Spinal cord (tissue), 10 donors: ENCODE results near the gene CLCN4. TPM values are rescaled to one million over a fixed set of nuclear protein-coding genes. Genes with fewer than 3 reads are reported as not detected.

Experiments
- DNase-seq, 6 donors: peaks; one replicate each; pipeline versions ENCODE4 v3.0.0 to v3.0.0-alpha.2; 2013 to 2015; ENCODE audit warnings: low spot score in 6 of 6, low read depth in 4 of 6
- H3K27ac ChIP-seq: one replicate; pipeline ENCODE4 v1.5.1; 2013; ENCODE audit warnings: low read depth, low read length, control low read depth
- H3K27me3 ChIP-seq: one replicate; pipeline ENCODE4 v1.6.1; 2013; ENCODE audit warnings: low read length; ENCODE audit not compliant: control insufficient read depth, insufficient read depth
- H3K36me3 ChIP-seq: one replicate; pipeline ENCODE4 v1.6.1; 2013; ENCODE audit warnings: low read length; ENCODE audit not compliant: control insufficient read depth, insufficient read depth
- H3K4me1 ChIP-seq: one replicate; pipeline ENCODE4 v1.6.1; 2013; ENCODE audit warnings: low read length; ENCODE audit not compliant: control insufficient read depth, insufficient read depth
- H3K4me3 ChIP-seq: one replicate; pipeline ENCODE4 v1.5.1; 2013; ENCODE audit warnings: low read depth, low read length, control low read depth
- H3K9me3 ChIP-seq: one replicate; pipeline ENCODE4 v1.6.1; 2013; ENCODE audit warnings: low read length; ENCODE audit not compliant: control insufficient read depth, insufficient read depth
- WGBS: methylation state at CpG from one replicate; pipeline ENCODE4 v1.1.5; 2013; ENCODE audit warnings: missing lambda C conversion rate; ENCODE audit not compliant: insufficient coverage; 5-methylcytosine and 5-hydroxymethylcytosine counted together
- polyA plus RNA-seq, 2 donors: library from polyadenylated mRNA; unstranded; fragments of 120-200 nt; gene quantifications; one replicate each; pipeline ENCODE4 v1.2.1, GENCODE V29; 2013; ENCODE audit not compliant: insufficient read length in 2 of 2
- total RNA-seq, 2 donors: library from RNA; depleted of rRNA in 1 of 2; stranded (reverse); fragments of 120-200 nt in 1 of 2; fragments of >200 nt in 1 of 2; gene quantifications; one replicate each; pipeline versions ENCODE4 v1.2.3 to v1.2.4, GENCODE V29; 2013 to 2014
- donor health status: healthy.

CLCN4 gene
- total and polyA plus RNA-seq, 4 donors: 21.9 to 63.0 (median 45.8) TPM

GRCh38 chrX:10183760-10184159, 27.0 kb downstream of the CLCN4 start:
- H3K36me3 ChIP-seq: peaks cover 7% of the 10 kb centered on the region
- no peaks in the 10 kb centered on the region for H3K9me3 ChIP-seq
- peaks cover 10% of the 10 kb centered on the region for H3K27me3 ChIP-seq
- H3K4me3 ChIP-seq: no peak overlapping the region
- DNase-seq: peak in 2 of 6 donors; percentile 15 to 51
- 64% methylated on average over 3 of the region's 3 CpGs for WGBS
- H3K27ac ChIP-seq: no peak overlapping the region
- H3K4me1 ChIP-seq: peaks cover 6% of the 10 kb centered on the region

- H3K27ac ChIP-seq: no peak overlapping the region
- no peak overlapping the region for H3K4me3 ChIP-seq
- peaks cover 6% of the 10 kb centered on the region for H3K4me1 ChIP-seq
- H3K9me3 ChIP-seq: no peaks in the 10 kb centered on the region
- H3K36me3 ChIP-seq: peaks cover 7% of the 10 kb centered on the region
- no CpG with 5 or more reads among the region's 2 CpGs for WGBS
- peak in 1 of 6 donors; percentile 8 for DNase-seq
- peaks cover 8% of the 10 kb centered on the region for H3K27me3 ChIP-seq
Measured at GRCh38 chrX:10184411-10184810, 27.6 kb downstream of the CLCN4 start.

- Histone ChIP-seq H3K27ac (no peak overlapping the region), H3K9me3 (no peaks in the 10 kb centered on the region), H3K27me3 (peaks cover 6% of the 10 kb centered on the region), H3K4me3 (no peak overlapping the region), H3K36me3 (peaks cover 7% of the 10 kb centered on the region), H3K4me1 (peaks cover 6% of the 10 kb centered on the region)
- WGBS: 65% methylated on average over 7 of the region's 9 CpGs
- no peak for DNase-seq
Measured at GRCh38 chrX:10186355-10186754, 29.6 kb downstream of the CLCN4 start.

DNA sequence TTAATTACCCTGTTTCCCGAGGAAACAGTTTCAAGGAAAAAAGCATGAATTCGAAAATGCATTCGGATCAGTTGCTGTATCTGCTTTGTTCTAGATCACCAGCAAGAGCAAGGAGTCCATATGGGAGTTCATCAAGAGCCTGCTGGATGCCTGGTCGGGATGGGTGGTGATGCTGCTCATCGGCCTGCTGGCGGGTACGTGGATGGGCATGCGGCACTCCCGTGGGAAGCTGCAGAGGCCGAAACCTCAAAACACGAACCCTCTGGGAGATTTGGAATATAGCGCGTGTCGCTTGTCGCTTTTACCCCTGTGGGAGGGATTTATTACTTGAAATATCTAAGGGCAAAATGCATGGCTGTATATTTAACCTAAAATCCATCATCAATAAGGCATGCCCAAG, 30.6 kb downstream of the CLCN4 start:
- WGBS: 57% methylated on average over 5 of the region's 15 CpGs
- Histone ChIP-seq H3K9me3 (no peaks in the 10 kb centered on the region), H3K27ac (no peak overlapping the region), H3K36me3 (peaks cover 7% of the 10 kb centered on the region), H3K27me3 (peaks cover 6% of the 10 kb centered on the region), H3K4me3 (no peak overlapping the region), H3K4me1 (peaks cover 6% of the 10 kb centered on the region)
- no peak for DNase-seq

DNA sequence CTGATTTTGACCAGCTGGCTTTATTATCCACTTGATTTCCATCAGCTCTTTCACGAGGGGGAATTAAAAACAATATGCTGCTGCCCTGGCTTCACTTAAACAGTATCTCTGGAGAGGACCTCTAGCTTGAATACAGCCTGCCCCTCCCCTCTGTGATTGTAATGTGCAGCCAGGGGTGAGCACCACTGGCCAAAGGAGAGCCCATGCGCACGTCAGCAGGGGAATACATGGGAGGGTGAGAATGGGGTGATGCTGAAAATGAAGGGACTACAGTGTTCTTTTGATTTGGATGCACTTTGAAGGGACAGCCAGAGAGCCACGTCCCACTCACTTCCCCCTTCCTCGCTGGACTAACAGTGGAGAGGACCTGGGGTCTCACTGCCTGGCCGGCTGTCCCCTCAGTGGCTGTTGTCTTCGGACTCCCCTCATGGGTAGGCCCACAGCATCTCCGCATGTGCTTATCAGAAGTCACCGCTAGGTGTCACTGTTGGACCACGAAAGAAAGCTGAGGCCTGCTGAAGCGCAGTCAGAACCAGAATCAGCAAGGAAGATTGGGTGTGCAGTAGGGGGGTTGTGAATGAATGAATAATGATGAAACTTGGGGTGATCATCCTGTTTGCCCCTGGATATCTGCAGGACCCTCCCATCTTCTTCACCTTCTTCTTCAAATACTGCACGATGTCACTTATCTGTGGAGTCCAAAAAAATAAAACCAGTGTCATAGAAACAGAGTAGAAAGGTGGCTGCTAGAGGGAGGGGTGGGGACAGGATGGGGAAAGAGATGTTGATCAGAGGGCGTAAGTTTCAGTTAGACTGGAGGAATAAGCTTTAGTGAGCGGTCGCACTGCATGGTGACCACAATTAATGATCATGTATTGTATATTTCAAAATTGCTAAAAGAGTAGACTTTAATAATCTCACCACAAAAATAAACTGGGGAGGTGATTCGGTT, 32.8 kb downstream of the CLCN4 start:
- Histone ChIP-seq H3K27me3 (peaks cover 8% of the 10 kb centered on the region), H3K4me3 (no peak overlapping the region), H3K36me3 (peaks cover 7% of the 10 kb centered on the region), H3K27ac (no peak overlapping the region), H3K4me1 (peaks cover 6% of the 10 kb centered on the region), H3K9me3 (no peaks in the 10 kb centered on the region)
- peak; percentile 56 to 93 (median 75) for DNase-seq
- WGBS: 13% methylated on average over 7 of the region's 16 CpGs

DNA sequence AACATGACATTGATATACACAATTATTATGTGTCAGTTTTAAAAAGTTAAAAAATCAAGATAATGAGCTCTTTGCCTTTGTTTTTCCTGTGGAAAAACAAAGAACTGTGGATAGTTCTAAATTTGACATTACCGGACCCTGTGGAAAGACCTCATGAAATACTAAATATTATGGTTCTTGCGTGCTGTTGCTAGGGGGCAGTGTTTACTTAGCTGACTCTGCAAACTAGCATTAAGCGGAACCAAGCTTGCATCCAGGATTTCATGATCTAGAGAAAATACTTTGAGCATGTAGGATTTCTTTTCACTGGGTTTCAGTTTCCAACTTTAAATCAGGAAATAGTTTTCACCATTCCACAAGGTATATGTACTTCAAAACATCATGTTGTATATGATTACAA, 33.6 kb downstream of the CLCN4 start:
- Histone ChIP-seq H3K27ac (no peak overlapping the region), H3K4me1 (peaks cover 6% of the 10 kb centered on the region), H3K4me3 (no peak overlapping the region), H3K27me3 (peaks cover 6% of the 10 kb centered on the region), H3K36me3 (peaks cover 7% of the 10 kb centered on the region), H3K9me3 (no peaks in the 10 kb centered on the region)
- DNase-seq: peak in 3 of 6 donors; percentile 42 to 91 (median 84)
- no CpG with 5 or more reads among the region's 3 CpGs for WGBS

- Histone ChIP-seq H3K4me3 (no peak overlapping the region), H3K27me3 (peaks cover 6% of the 10 kb centered on the region), H3K36me3 (no peaks in the 10 kb centered on the region), H3K4me1 (no peaks in the 10 kb centered on the region), H3K27ac (no peak overlapping the region), H3K9me3 (no peaks in the 10 kb centered on the region)
- DNase-seq: no peak
Measured at GRCh38 chrX:10193587-10193986, 36.8 kb downstream of the CLCN4 start.

GRCh38 chrX:10195425-10195824, 38.6 kb downstream of the CLCN4 start:
- no peak for DNase-seq
- no peaks in the 10 kb centered on the region for H3K36me3 ChIP-seq
- WGBS: no CpG with 5 or more reads among the region's 4 CpGs
- H3K9me3 ChIP-seq: no peaks in the 10 kb centered on the region
- H3K27me3 ChIP-seq: peaks cover 8% of the 10 kb centered on the region
- H3K4me1 ChIP-seq: no peaks in the 10 kb centered on the region
- H3K27ac ChIP-seq: no peak overlapping the region
- H3K4me3 ChIP-seq: no peak overlapping the region

- DNase-seq: no peak
- H3K27ac ChIP-seq: no peak overlapping the region
- no peaks in the 10 kb centered on the region for H3K9me3 ChIP-seq
- H3K27me3 ChIP-seq: peaks cover 8% of the 10 kb centered on the region
- no peaks in the 10 kb centered on the region for H3K36me3 ChIP-seq
- H3K4me1 ChIP-seq: no peaks in the 10 kb centered on the region
- no peak overlapping the region for H3K4me3 ChIP-seq
Measured at GRCh38 chrX:10195947-10196346, 39.2 kb downstream of the CLCN4 start.
